ENCODE measurements around the gene LHFPL6. TPM values are rescaled to one million over a fixed set of nuclear protein-coding genes. Genes with fewer than 3 reads are reported as not detected.
A peak's percentile ranks its signal among the peaks of the same experiment; 100 is the strongest.

The LHFPL6 gene
- total and polyA plus RNA-seq, 4 donors = 22.7 to 115 (median 36.1) TPM

DNA sequence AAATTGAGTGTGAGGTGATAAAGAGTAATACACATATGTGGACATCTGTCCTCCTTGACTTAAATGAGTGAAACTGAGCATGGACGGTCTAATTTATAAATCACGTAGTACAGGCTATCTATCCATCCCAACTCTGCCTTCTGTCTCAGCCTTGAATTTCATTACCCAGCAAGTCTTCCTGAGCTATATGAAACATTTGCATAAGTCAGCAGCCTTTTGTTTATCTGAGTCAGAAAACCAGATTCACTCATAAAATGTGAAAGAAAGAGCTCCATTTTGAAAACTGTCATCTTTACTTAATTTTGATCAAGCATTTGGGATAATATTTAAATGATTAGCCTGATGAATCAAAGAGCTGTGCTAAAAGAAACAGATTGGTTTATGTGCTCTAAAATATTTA lies 197.9 kb downstream of the LHFPL6 start:
- peaks cover 0 to 3% (median 0%) of the 10 kb centered on the region in 4 donors for H3K36me3 ChIP-seq (ENCODE audit: control insufficient read depth in 4 of 4, insufficient read depth in 4 of 4, low read length in 4 of 4)
- no peaks in the 10 kb centered on the region for H3K9me3 ChIP-seq (ENCODE audit: control insufficient read depth in 4 of 4, insufficient read depth in 3 of 4, low read length in 3 of 4)
- H3K9ac ChIP-seq (ENCODE audit: insufficient read depth in 1 of 2, low read length in 2 of 2) = no peak overlapping the region
- peak overlapping the region in 1 of 2 donors; percentile 21 for H3K27ac ChIP-seq (ENCODE audit: low read depth in 1 of 2, low read length in 1 of 2)
- no peak overlapping the region for H3K4me3 ChIP-seq
- peaks cover 0 to 38% (median 15%) of the 10 kb centered on the region in 5 donors for H3K4me1 ChIP-seq (ENCODE audit: control insufficient read depth in 5 of 5, insufficient read depth in 5 of 5, low read length in 5 of 5)
- TF ChIP-seq CTCF (IDR thresholded peaks at IDR 0.05; ENCODE audit: control extremely low read depth, extremely low read depth) = no peak
- no peaks in the 10 kb centered on the region for H3K27me3 ChIP-seq (ENCODE audit: control insufficient read depth in 3 of 3, insufficient read depth in 3 of 3, low read length in 2 of 3)
- 95% methylated on average over 2 of the region's 2 CpGs for WGBS, 2 donors
- ATAC-seq (ENCODE audit: insufficient read depth, low FRiP score) = no peak
- no peak for DNase-seq

DNA sequence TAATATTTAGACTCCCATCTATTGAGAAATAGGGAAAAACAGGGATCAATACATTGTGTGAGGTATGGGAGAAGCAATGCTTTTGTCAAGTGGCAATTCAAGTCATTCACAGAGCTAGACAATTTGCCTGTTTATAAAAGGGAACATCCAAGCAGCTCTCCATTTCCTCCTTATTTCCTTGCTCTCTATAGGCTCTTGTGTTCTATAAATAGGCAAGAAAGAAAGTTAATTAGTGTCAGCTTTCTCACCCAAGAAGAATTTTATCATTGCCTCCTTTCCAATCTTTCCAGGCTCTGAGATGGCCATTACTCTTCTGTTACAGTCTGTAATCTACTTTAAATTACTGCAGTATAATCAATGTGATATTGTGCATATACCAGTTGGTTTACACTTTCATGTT lies 199.9 kb downstream of the LHFPL6 start:
- TF ChIP-seq CTCF (IDR thresholded peaks at IDR 0.05; ENCODE audit: control extremely low read depth, extremely low read depth) = no peak
- H3K27me3 ChIP-seq (ENCODE audit: control insufficient read depth in 3 of 3, insufficient read depth in 3 of 3, low read length in 2 of 3) = no peaks in the 10 kb centered on the region
- no peak overlapping the region for H3K27ac ChIP-seq (ENCODE audit: low read depth in 1 of 2, low read length in 1 of 2)
- peaks cover 0 to 35% (median 7%) of the 10 kb centered on the region in 5 donors for H3K4me1 ChIP-seq (ENCODE audit: control insufficient read depth in 5 of 5, insufficient read depth in 5 of 5, low read length in 5 of 5)
- H3K36me3 ChIP-seq (ENCODE audit: control insufficient read depth in 4 of 4, insufficient read depth in 4 of 4, low read length in 4 of 4) = peaks cover 0 to 3% (median 0%) of the 10 kb centered on the region in 4 donors
- no peak overlapping the region for H3K9ac ChIP-seq (ENCODE audit: insufficient read depth in 1 of 2, low read length in 2 of 2)
- DNase-seq (no peak), ATAC-seq (ENCODE audit: insufficient read depth, low FRiP score) (no peak)
- no peak overlapping the region for H3K4me3 ChIP-seq
- H3K9me3 ChIP-seq (ENCODE audit: control insufficient read depth in 4 of 4, insufficient read depth in 3 of 4, low read length in 3 of 4) = no peaks in the 10 kb centered on the region

GRCh38 chr13:39402221-39402970 lies 200.6 kb downstream of the LHFPL6 start:
- 69 to 83% methylated on average over 3 of the region's 3 CpGs for WGBS, 2 donors
- DNase-seq = no peak
- Histone ChIP-seq H3K4me3 (no peak overlapping the region), H3K27ac (ENCODE audit: low read depth in 1 of 2, low read length in 1 of 2) (no peak overlapping the region), H3K9ac (ENCODE audit: insufficient read depth in 1 of 2, low read length in 2 of 2) (no peak overlapping the region), H3K9me3 (ENCODE audit: control insufficient read depth in 4 of 4, insufficient read depth in 3 of 4, low read length in 3 of 4) (no peaks in the 10 kb centered on the region), H3K36me3 (ENCODE audit: control insufficient read depth in 4 of 4, insufficient read depth in 4 of 4, low read length in 4 of 4) (peaks cover 0 to 3% (median 0%) of the 10 kb centered on the region in 4 donors), H3K4me1 (ENCODE audit: control insufficient read depth in 5 of 5, insufficient read depth in 5 of 5, low read length in 5 of 5) (peaks cover 0 to 35% (median 13%) of the 10 kb centered on the region in 5 donors), H3K27me3 (ENCODE audit: control insufficient read depth in 3 of 3, insufficient read depth in 3 of 3, low read length in 2 of 3) (no peaks in the 10 kb centered on the region)
- TF ChIP-seq CTCF (IDR thresholded peaks at IDR 0.05; ENCODE audit: control extremely low read depth, extremely low read depth) = no peak
- ATAC-seq (ENCODE audit: insufficient read depth, low FRiP score) = no peak

Data from lung (tissue), 12 donors.